GM23338 (cell line): ENCODE data around the gene PTPRN2. TPM values are rescaled to one million over a fixed set of nuclear protein-coding genes. Genes with fewer than 3 reads are reported as not detected.

Experiments
- ATAC-seq: fragments of 200-7000 bp; cut with Tn5 transposase; 3 replicates; pipeline ENCODE4 v1.9.1; 2020
- DNase-seq: peaks from one replicate; pipeline ENCODE4 v3.0.0-alpha.2; 2015; ENCODE audit warnings: low spot score
- H2AFZ ChIP-seq: fragments of 200-600 bp; sonication (generic); 2 replicates; pipeline ENCODE4 v1.8.0; 2016; ENCODE audit warnings: antibody characterized with exemption, mild to moderate bottlenecking, moderate library complexity
- H3F3A ChIP-seq: fragments of 200-600 bp; sonication (generic); replicated peaks from 2 replicates; pipeline ENCODE4 v1.8.0; 2017; ENCODE audit warnings: antibody characterized with exemption, mixed run types, low read depth
- H3K27ac ChIP-seq: fragments of 200-600 bp; sonication (generic); 2 replicates; pipeline ENCODE4 v1.6.1; 2016; ENCODE audit warnings: low read depth
- H3K27me3 ChIP-seq: fragments of 200-600 bp; sonication (generic); 2 replicates; pipeline ENCODE4 v1.8.0; 2016; ENCODE audit warnings: mild to moderate bottlenecking, mixed run types, moderate library complexity; ENCODE audit not compliant: insufficient read depth
- H3K36me3 ChIP-seq: fragments of 200-600 bp; sonication (generic); 2 replicates; pipeline ENCODE4 v1.8.0; 2016; ENCODE audit warnings: mild to moderate bottlenecking; ENCODE audit not compliant: insufficient read depth
- H3K4me1 ChIP-seq: fragments of 200-600 bp; sonication (generic); 2 replicates; pipeline ENCODE4 v1.8.0; 2016; ENCODE audit warnings: mild to moderate bottlenecking, moderate library complexity; ENCODE audit not compliant: insufficient read depth
- H3K4me2 ChIP-seq: fragments of 200-600 bp; sonication (generic); 2 replicates; pipeline ENCODE4 v1.7.1; 2017; ENCODE audit warnings: mixed run types
- H3K4me3 ChIP-seq: fragments of 200-600 bp; sonication (generic); 2 replicates; pipeline ENCODE4 v1.6.1; 2016; ENCODE audit warnings: mixed run types
- H3K79me2 ChIP-seq: fragments of 200-600 bp; sonication (generic); replicated peaks from 2 replicates; pipeline ENCODE4 v1.8.0; 2017; ENCODE audit warnings: mild to moderate bottlenecking; ENCODE audit not compliant: insufficient read depth
- H3K9me2 ChIP-seq: fragments of 200-600 bp; sonication (generic); 2 replicates; pipeline ENCODE4 v1.8.0; 2017; ENCODE audit not compliant: insufficient read depth
- H4K20me1 ChIP-seq: fragments of 200-600 bp; sonication (generic); replicated peaks from 2 replicates; pipeline ENCODE4 v1.8.0; 2017; ENCODE audit warnings: mild to moderate bottlenecking; ENCODE audit not compliant: insufficient read depth
- H3K27ac Mint-ChIP-seq: 2 replicates; pipeline ENCODE4 v1.8.0; 2020; ENCODE audit warnings: inconsistent platforms, mild to moderate bottlenecking, moderate library complexity, mixed read lengths
- H3K27me3 Mint-ChIP-seq: 3 replicates; pipeline ENCODE4 v1.8.0; 2022; ENCODE audit warnings: low read depth, mild to moderate bottlenecking, moderate library complexity, mixed read lengths, inconsistent platforms; ENCODE audit not compliant: insufficient read depth, poor library complexity
- H3K36me3 Mint-ChIP-seq: 3 replicates; pipeline ENCODE4 v1.8.0; 2021; ENCODE audit warnings: low read depth, mild to moderate bottlenecking, inconsistent platforms, moderate library complexity, mixed read lengths
- H3K4me1 Mint-ChIP-seq: 3 replicates; pipeline ENCODE4 v1.8.0; 2020; ENCODE audit warnings: mild to moderate bottlenecking, inconsistent platforms, mixed read lengths
- H3K4me3 Mint-ChIP-seq: 3 replicates; pipeline ENCODE4 v1.8.0; 2021; ENCODE audit warnings: moderate library complexity, mild to moderate bottlenecking, inconsistent platforms, mixed read lengths
- H3K9me3 Mint-ChIP-seq: 3 replicates; pipeline ENCODE4 v1.8.0; 2020; ENCODE audit warnings: moderate library complexity, mild to moderate bottlenecking, inconsistent platforms, mixed read lengths
- CREB1 ChIP-seq: fragments of 250-450 bp; sonication (Bioruptor Pico); IDR thresholded peaks from 2 replicates; pipeline ENCODE4 v1.5.0; 2020; ENCODE audit warnings: low read depth, mild to moderate bottlenecking, moderate library complexity
- EZH2 ChIP-seq: fragments of 200-600 bp; sonication (generic); IDR thresholded peaks from one replicate; pipeline ENCODE4 v1.8.0; 2017; ENCODE audit warnings: antibody characterized with exemption, mild to moderate bottlenecking, low read depth; ENCODE audit not compliant: unreplicated experiment
- EZH2phosphoT487 ChIP-seq: fragments of 200-600 bp; sonication (generic); IDR thresholded peaks from one replicate; pipeline ENCODE4 v1.8.1; 2018; ENCODE audit warnings: antibody characterized with exemption; ENCODE audit not compliant: unreplicated experiment
- JUNB ChIP-seq: IDR thresholded peaks from one replicate; pipeline ENCODE4 v1.6.1; 2016; ENCODE audit warnings: antibody characterized with exemption; ENCODE audit not compliant: unreplicated experiment
- NANOG ChIP-seq: IDR thresholded peaks from 2 replicates; pipeline ENCODE4 v1.6.1; 2016; ENCODE audit warnings: antibody characterized with exemption, borderline replicate concordance
- POLR2AphosphoS5 ChIP-seq: IDR thresholded peaks from 2 replicates; pipeline ENCODE4 v1.6.1; 2016; ENCODE audit warnings: antibody characterized with exemption, low read depth
- STAT1 ChIP-seq: IDR thresholded peaks from one replicate; pipeline ENCODE4 v1.6.1; 2016; ENCODE audit warnings: antibody characterized with exemption; ENCODE audit not compliant: unreplicated experiment
- ZNF114 ChIP-seq: fragments of 250-450 bp; sonication (Bioruptor Pico); IDR thresholded peaks from 2 replicates; pipeline ENCODE4 v1.5.0; 2020; ENCODE audit warnings: mild to moderate bottlenecking, moderate library complexity
- ZNF331 ChIP-seq: fragments of 250-450 bp; sonication (Bioruptor Pico); IDR thresholded peaks from 2 replicates; pipeline ENCODE4 v1.5.0; 2020; ENCODE audit warnings: low read depth, mild to moderate bottlenecking, moderate library complexity
- polyA plus RNA-seq: library from polyadenylated mRNA; unstranded; fragments of >200 nt; fragmentation: Nextera tagmentation; extraction: Ambion mirVana; gene quantifications from 2 replicates; pipeline ENCODE4 v1.2.1, GENCODE V29; 2016
- total RNA-seq: library from RNA; depleted of rRNA; stranded (reverse); fragments of >200 nt; shearing (Covaris generic); gene quantifications from 2 replicates; pipeline ENCODE4 v1.2.3, GENCODE V29; 2014
- TF ChIP-seq, protein P1 (sequence below): IDR thresholded peaks from 2 replicates; pipeline ENCODE4 v1.6.1; 2016; ENCODE audit warnings: antibody characterized with exemption
- TF ChIP-seq, protein P2 (sequence below): fragments of 250-450 bp; sonication (Bioruptor Pico); IDR thresholded peaks from 2 replicates; pipeline ENCODE4 v1.5.0; 2020; ENCODE audit warnings: mild to moderate bottlenecking, moderate library complexity
- TF ChIP-seq, protein P3 (sequence below): IDR thresholded peaks from one replicate; pipeline ENCODE4 v1.6.1; 2018; ENCODE audit warnings: antibody characterized with exemption; ENCODE audit not compliant: unreplicated experiment
- TF ChIP-seq, protein P4 (sequence below), 2 experiments: fragments of 200-600 bp in 1 of 2; sonication (generic) in 1 of 2; conservative IDR thresholded peaks; 2 replicates each; pipeline versions ENCODE4 v1.5.1 to v1.6.1; 2016 to 2017; ENCODE audit warnings: antibody characterized with exemption in 2 of 2, low read depth in 2 of 2, mild to moderate bottlenecking in 2 of 2, moderate library complexity in 1 of 2

The PTPRN2 gene
- total and polyA plus RNA-seq, 2 experiments from 2014 or later: 0.87 to 4.0 TPM

DNA sequence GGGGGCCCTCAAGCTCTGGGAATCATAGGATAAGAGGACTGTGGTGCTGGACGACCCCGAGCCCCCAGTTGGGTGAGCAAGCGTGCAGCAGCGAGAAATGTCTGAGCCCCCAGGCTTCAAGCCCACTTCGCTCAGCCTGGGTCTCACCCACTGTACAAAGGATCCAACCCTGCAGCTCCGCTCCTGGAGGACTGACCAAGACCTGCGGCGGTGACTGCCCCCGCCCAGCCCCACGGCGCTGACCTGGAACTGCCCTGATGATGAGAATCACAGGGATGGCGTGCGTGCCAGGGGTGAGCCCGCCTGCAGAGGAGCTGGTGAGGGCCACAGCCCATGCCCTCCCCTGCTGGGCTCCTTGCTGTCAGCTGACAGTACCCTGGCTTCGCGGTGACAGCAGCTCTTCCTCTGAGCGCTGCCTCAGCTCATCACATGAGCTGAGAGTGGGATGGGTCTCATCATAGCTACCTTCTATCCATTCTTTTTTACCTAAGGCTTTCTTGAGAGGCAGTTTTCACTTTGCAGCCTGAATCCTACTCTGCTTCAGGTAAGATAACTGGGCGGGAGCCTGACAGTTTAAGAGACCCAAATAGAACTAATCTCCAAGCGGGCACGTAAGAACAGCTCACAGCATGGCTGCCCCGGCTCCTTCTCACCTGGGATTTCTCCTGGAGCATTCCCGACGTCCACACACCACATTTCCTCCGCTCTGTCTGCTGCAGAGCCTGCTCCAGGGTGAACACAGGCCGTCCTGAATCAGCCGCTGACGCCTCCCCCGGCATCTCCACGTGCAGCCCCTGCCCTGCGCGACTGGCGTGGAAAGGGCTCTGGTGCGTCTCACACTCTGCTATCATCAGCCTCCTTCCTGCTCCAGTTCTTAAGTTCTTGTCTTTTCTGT lies 329.9 kb downstream of the PTPRN2 start:
- Mint-ChIP-seq H3K36me3 (peaks cover 54% of the 10 kb centered on the region), H3K4me3 (no peak overlapping the region), H3K4me1 (no peaks in the 10 kb centered on the region), H3K27ac (no peak overlapping the region), H3K9me3 (peaks cover 10% of the 10 kb centered on the region; the same call in 2 of the 3 replicates), H3K27me3 (peaks cover 10% of the 10 kb centered on the region)
- no peak for TF ChIP-seq EZH2phosphoT487
- TF ChIP-seq, protein P1, sequence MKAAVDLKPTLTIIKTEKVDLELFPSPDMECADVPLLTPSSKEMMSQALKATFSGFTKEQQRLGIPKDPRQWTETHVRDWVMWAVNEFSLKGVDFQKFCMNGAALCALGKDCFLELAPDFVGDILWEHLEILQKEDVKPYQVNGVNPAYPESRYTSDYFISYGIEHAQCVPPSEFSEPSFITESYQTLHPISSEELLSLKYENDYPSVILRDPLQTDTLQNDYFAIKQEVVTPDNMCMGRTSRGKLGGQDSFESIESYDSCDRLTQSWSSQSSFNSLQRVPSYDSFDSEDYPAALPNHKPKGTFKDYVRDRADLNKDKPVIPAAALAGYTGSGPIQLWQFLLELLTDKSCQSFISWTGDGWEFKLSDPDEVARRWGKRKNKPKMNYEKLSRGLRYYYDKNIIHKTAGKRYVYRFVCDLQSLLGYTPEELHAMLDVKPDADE: no peak
- TF ChIP-seq, protein P2, sequence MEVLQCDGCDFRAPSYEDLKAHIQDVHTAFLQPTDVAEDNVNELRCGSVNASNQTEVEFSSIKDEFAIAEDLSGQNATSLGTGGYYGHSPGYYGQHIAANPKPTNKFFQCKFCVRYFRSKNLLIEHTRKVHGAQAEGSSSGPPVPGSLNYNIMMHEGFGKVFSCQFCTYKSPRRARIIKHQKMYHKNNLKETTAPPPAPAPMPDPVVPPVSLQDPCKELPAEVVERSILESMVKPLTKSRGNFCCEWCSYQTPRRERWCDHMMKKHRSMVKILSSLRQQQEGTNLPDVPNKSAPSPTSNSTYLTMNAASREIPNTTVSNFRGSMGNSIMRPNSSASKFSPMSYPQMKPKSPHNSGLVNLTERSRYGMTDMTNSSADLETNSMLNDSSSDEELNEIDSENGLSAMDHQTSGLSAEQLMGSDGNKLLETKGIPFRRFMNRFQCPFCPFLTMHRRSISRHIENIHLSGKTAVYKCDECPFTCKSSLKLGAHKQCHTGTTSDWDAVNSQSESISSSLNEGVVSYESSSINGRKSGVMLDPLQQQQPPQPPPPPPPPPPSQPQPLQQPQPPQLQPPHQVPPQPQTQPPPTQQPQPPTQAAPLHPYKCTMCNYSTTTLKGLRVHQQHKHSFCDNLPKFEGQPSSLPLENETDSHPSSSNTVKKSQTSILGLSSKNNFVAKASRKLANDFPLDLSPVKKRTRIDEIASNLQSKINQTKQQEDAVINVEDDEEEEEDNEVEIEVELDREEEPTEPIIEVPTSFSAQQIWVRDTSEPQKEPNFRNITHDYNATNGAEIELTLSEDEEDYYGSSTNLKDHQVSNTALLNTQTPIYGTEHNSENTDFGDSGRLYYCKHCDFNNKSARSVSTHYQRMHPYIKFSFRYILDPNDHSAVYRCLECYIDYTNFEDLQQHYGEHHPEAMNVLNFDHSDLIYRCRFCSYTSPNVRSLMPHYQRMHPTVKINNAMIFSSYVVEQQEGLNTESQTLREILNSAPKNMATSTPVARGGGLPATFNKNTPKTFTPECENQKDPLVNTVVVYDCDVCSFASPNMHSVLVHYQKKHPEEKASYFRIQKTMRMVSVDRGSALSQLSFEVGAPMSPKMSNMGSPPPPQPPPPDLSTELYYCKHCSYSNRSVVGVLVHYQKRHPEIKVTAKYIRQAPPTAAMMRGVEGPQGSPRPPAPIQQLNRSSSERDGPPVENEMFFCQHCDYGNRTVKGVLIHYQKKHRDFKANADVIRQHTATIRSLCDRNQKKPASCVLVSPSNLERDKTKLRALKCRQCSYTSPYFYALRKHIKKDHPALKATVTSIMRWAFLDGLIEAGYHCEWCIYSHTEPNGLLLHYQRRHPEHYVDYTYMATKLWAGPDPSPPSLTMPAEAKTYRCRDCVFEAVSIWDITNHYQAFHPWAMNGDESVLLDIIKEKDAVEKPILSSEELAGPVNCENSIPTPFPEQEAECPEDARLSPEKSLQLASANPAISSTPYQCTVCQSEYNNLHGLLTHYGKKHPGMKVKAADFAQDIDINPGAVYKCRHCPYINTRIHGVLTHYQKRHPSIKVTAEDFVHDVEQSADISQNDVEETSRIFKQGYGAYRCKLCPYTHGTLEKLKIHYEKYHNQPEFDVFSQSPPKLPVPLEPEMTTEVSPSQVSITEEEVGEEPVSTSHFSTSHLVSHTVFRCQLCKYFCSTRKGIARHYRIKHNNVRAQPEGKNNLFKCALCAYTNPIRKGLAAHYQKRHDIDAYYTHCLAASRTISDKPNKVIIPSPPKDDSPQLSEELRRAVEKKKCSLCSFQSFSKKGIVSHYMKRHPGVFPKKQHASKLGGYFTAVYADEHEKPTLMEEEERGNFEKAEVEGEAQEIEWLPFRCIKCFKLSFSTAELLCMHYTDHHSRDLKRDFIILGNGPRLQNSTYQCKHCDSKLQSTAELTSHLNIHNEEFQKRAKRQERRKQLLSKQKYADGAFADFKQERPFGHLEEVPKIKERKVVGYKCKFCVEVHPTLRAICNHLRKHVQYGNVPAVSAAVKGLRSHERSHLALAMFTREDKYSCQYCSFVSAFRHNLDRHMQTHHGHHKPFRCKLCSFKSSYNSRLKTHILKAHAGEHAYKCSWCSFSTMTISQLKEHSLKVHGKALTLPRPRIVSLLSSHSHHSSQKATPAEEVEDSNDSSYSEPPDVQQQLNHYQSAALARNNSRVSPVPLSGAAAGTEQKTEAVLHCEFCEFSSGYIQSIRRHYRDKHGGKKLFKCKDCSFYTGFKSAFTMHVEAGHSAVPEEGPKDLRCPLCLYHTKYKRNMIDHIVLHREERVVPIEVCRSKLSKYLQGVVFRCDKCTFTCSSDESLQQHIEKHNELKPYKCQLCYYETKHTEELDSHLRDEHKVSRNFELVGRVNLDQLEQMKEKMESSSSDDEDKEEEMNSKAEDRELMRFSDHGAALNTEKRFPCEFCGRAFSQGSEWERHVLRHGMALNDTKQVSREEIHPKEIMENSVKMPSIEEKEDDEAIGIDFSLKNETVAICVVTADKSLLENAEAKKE: no peak
- no peak for TF ChIP-seq POLR2AphosphoS5
- no peak for TF ChIP-seq STAT1
- no peak for TF ChIP-seq EZH2
- TF ChIP-seq CREB1 (CRISPR knock-in tag): no peak
- TF ChIP-seq, protein P3, sequence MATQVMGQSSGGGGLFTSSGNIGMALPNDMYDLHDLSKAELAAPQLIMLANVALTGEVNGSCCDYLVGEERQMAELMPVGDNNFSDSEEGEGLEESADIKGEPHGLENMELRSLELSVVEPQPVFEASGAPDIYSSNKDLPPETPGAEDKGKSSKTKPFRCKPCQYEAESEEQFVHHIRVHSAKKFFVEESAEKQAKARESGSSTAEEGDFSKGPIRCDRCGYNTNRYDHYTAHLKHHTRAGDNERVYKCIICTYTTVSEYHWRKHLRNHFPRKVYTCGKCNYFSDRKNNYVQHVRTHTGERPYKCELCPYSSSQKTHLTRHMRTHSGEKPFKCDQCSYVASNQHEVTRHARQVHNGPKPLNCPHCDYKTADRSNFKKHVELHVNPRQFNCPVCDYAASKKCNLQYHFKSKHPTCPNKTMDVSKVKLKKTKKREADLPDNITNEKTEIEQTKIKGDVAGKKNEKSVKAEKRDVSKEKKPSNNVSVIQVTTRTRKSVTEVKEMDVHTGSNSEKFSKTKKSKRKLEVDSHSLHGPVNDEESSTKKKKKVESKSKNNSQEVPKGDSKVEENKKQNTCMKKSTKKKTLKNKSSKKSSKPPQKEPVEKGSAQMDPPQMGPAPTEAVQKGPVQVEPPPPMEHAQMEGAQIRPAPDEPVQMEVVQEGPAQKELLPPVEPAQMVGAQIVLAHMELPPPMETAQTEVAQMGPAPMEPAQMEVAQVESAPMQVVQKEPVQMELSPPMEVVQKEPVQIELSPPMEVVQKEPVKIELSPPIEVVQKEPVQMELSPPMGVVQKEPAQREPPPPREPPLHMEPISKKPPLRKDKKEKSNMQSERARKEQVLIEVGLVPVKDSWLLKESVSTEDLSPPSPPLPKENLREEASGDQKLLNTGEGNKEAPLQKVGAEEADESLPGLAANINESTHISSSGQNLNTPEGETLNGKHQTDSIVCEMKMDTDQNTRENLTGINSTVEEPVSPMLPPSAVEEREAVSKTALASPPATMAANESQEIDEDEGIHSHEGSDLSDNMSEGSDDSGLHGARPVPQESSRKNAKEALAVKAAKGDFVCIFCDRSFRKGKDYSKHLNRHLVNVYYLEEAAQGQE: no peak
- no peak for TF ChIP-seq NANOG
- no peak for TF ChIP-seq JUNB
- TF ChIP-seq ZNF114: no peak
- no peak for TF ChIP-seq ZNF331
- TF ChIP-seq, protein P4, sequence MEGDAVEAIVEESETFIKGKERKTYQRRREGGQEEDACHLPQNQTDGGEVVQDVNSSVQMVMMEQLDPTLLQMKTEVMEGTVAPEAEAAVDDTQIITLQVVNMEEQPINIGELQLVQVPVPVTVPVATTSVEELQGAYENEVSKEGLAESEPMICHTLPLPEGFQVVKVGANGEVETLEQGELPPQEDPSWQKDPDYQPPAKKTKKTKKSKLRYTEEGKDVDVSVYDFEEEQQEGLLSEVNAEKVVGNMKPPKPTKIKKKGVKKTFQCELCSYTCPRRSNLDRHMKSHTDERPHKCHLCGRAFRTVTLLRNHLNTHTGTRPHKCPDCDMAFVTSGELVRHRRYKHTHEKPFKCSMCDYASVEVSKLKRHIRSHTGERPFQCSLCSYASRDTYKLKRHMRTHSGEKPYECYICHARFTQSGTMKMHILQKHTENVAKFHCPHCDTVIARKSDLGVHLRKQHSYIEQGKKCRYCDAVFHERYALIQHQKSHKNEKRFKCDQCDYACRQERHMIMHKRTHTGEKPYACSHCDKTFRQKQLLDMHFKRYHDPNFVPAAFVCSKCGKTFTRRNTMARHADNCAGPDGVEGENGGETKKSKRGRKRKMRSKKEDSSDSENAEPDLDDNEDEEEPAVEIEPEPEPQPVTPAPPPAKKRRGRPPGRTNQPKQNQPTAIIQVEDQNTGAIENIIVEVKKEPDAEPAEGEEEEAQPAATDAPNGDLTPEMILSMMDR (conservative IDR thresholded peaks at IDR 0.05; ENCODE audit: low read depth in 2 of 2): no peak
- Histone ChIP-seq H3K4me3 (no peak overlapping the region), H3K9me2 (no peaks in the 10 kb centered on the region), H3F3A (peaks cover 4% of the 10 kb centered on the region), H3K79me2 (no peaks in the 10 kb centered on the region), H3K4me2 (no peak overlapping the region), H3K36me3 (no peaks in the 10 kb centered on the region), H2AFZ (no peak overlapping the region), H4K20me1 (no peaks in the 10 kb centered on the region), H3K27ac (no peak overlapping the region), H3K4me1 (no peaks in the 10 kb centered on the region), H3K27me3 (no peaks in the 10 kb centered on the region)
- ATAC-seq: no peak
- no peak for DNase-seq
